HepG2 (cell line): ENCODE measurements around the gene FEV. TPM values are rescaled to one million over a fixed set of nuclear protein-coding genes. Genes with fewer than 3 reads are reported as not detected.
A peak's percentile ranks its signal among the peaks of the same experiment; 100 is the strongest.

Source experiments
- ATAC-seq: fragments of 200-7000 bp; cut with Tn5 transposase; 3 replicates; pipeline ENCODE4 v1.9.1; 2020; ENCODE audit warnings: mild to moderate bottlenecking, moderate library complexity
- BruUV-seq: library from RNA; stranded (reverse); fragments of 400-500 nt; replicated peaks from 2 replicates; lab custom pipeline; 2021; lab: Mats Ljungman, UMichigan
- CTCF ChIA-PET: fragments of 300-600 bp; formaldehyde crosslinking; extraction: SDS; loops from one replicate; lab custom pipeline; 2021; ENCODE audit warnings: low total read pairs, inconsistent platforms, low intra/inter-chr PET ratio; lab: Yijun Ruan, JAX
- POLR2A ChIA-PET: fragments of 350-600 bp; sonication (Branson Sonifier 250); formaldehyde crosslinking; loops from one replicate; lab custom pipeline; 2020; ENCODE audit warnings: antibody characterized with exemption, inconsistent platforms; lab: Yijun Ruan, JAX
- DNase-seq: peaks from one replicate; pipeline ENCODE4 v3.0.0-alpha.2; 2015; ENCODE audit warnings: low spot score
- FAIRE-seq: peaks from 3 replicates; lab custom pipeline; 2011; peaks lifted over from hg19 to GRCh38; lab: Jason Lieb, UNC
- H2AFZ ChIP-seq: one replicate; pipeline ENCODE4 v1.6.1; 2011; ENCODE audit warnings: low read length, inconsistent platforms
- H3K27ac ChIP-seq: fragments of 300-600 bp; 3 replicates; pipeline ENCODE4 v1.8.0; 2011; ENCODE audit warnings: mixed run types, mild to moderate bottlenecking, mixed read lengths, low read length, inconsistent platforms; ENCODE audit not compliant: insufficient read depth; ENCODE audit errors: extremely low read length
- H3K27me3 ChIP-seq, 2 experiments: fragments of 200-600 bp in 1 of 2; 2 replicates in 1 of 2; 3 replicates in 1 of 2; pipeline versions ENCODE4 v1.6.0 to v1.8.0; 2011; ENCODE audit warnings: low read length in 2 of 2, mild to moderate bottlenecking in 2 of 2, moderate library complexity in 2 of 2, inconsistent platforms in 1 of 2; ENCODE audit not compliant: insufficient read depth in 2 of 2, control insufficient read depth in 1 of 2
- H3K36me3 ChIP-seq, 2 experiments: fragments of 200-600 bp in 1 of 2; replicated peaks in 1 of 2; 2 replicates in 1 of 2; 3 replicates in 1 of 2; pipeline versions ENCODE4 v1.5.1 to v1.8.0; 2011; ENCODE audit warnings: low read length in 2 of 2, inconsistent platforms in 1 of 2; ENCODE audit not compliant: insufficient read depth in 2 of 2, control insufficient read depth in 1 of 2
- H3K4me1 ChIP-seq: 2 replicates; pipeline ENCODE4 v1.5.1; 2012; ENCODE audit warnings: low read length, inconsistent platforms; ENCODE audit not compliant: insufficient read depth
- H3K4me2 ChIP-seq: 2 replicates; pipeline ENCODE4 v1.6.0; 2011; ENCODE audit warnings: low read depth, low read length, inconsistent platforms
- H3K4me3 ChIP-seq, 3 experiments: fragments of 200-600 bp in 1 of 3; sonication (generic), shearing (Covaris generic) in 1 of 3; replicated peaks in 1 of 3; 2 replicates each; pipeline ENCODE4 v1.5.1; 2011 to 2016; ENCODE audit warnings: low read length in 3 of 3, inconsistent platforms in 2 of 3, low read depth in 2 of 3, mild to moderate bottlenecking in 2 of 3, control low read depth in 1 of 3, mixed read lengths in 1 of 3; ENCODE audit not compliant: insufficient read depth in 1 of 3
- H3K79me2 ChIP-seq: one replicate; pipeline ENCODE4 v1.6.1; 2011; ENCODE audit warnings: low read length, inconsistent platforms; ENCODE audit not compliant: insufficient read depth
- H3K9ac ChIP-seq: 2 replicates; pipeline ENCODE4 v1.6.0; 2011; ENCODE audit warnings: mild to moderate bottlenecking, low read depth, low read length, inconsistent platforms; ENCODE audit not compliant: insufficient read depth
- H3K9me3 ChIP-seq: 2 replicates; pipeline ENCODE4 v1.5.1; 2012; ENCODE audit warnings: mild to moderate bottlenecking, low read length
- H4K20me1 ChIP-seq: 2 replicates; pipeline ENCODE4 v1.6.0; 2011; ENCODE audit warnings: inconsistent platforms, mild to moderate bottlenecking, low read length, moderate library complexity; ENCODE audit not compliant: insufficient read depth
- BORCS8-MEF2B ChIP-seq: sonication (generic); formaldehyde crosslinking; IDR thresholded peaks from 2 replicates; pipeline ENCODE4 v1.8.0; 2022; ENCODE audit warnings: mild to moderate bottlenecking, missing genetic modification reagents
- CENPT ChIP-seq: sonication (generic); formaldehyde crosslinking; IDR thresholded peaks from 2 replicates; pipeline ENCODE4 v1.8.0; 2022; ENCODE audit warnings: low read depth, mild to moderate bottlenecking, moderate library complexity, missing genetic modification reagents
- HDAC2 ChIP-seq: sonication (generic); formaldehyde crosslinking; IDR thresholded peaks from 2 replicates; pipeline ENCODE4 v1.4.0; 2020; ENCODE audit warnings: missing genetic modification reagents
- MTF1 ChIP-seq: sonication (generic); formaldehyde crosslinking; IDR thresholded peaks from 2 replicates; pipeline ENCODE4 v1.5.0; 2020; ENCODE audit warnings: missing genetic modification reagents
- ZNF10 ChIP-seq: sonication (generic); formaldehyde crosslinking; IDR thresholded peaks from 2 replicates; pipeline ENCODE4 v1.4.0; 2020; ENCODE audit warnings: mild to moderate bottlenecking, low read depth, missing genetic modification reagents, borderline replicate concordance
- ZNF121 ChIP-seq: sonication (generic); formaldehyde crosslinking; IDR thresholded peaks from 2 replicates; pipeline ENCODE4 v1.5.0; 2020; ENCODE audit warnings: mild to moderate bottlenecking, missing genetic modification reagents
- ZNF331 ChIP-seq: sonication (generic); formaldehyde crosslinking; IDR thresholded peaks from 2 replicates; pipeline ENCODE4 v1.4.0; 2020; ENCODE audit warnings: missing genetic modification reagents
- ZNF703 ChIP-seq: sonication (generic); formaldehyde crosslinking; IDR thresholded peaks from 2 replicates; pipeline ENCODE4 v1.5.1; 2020; ENCODE audit warnings: missing genetic modification reagents, mild to moderate bottlenecking, moderate library complexity, borderline replicate concordance
- ZNF737 ChIP-seq: sonication (generic); formaldehyde crosslinking; IDR thresholded peaks from 2 replicates; pipeline ENCODE4 v1.5.0; 2020; ENCODE audit warnings: missing genetic modification reagents, mild to moderate bottlenecking, borderline replicate concordance
- whole genome bisulfite sequencing: methylation state at CpG from one replicate; pipeline ENCODE4 v1.1.6; 2017; ENCODE audit warnings: low lambda C conversion rate; 5-methylcytosine and 5-hydroxymethylcytosine counted together
- in situ Hi-C: cut with HindIII; loops from 2 replicates; pipeline ENCODE4 v1.10.0; 2017; ENCODE audit warnings: low pct_unique_long_range_greater_than_20kb; ENCODE audit not compliant: extremely low pct_ligation_motif_present
- intact Hi-C: fragments of 100-400 bp; cut with micrococcal nuclease; formaldehyde crosslinking; loops from one replicate; pipeline ENCODE4 v1.10.0; 2022; ENCODE audit not compliant: unreplicated experiment
- polyA plus RNA-seq, 8 experiments: library from polyadenylated mRNA; depleted of rRNA in 3 of 8; stranded (reverse) in 7 of 8; unstranded in 1 of 8; fragments of >200 nt; fragmentation: Illumina TruSeq in 4 of 8; extraction: Trizol in 4 of 8; gene quantifications; 2 replicates each; pipeline versions ENCODE4 v1.2.1 to v1.2.3, GENCODE V29; 2011 to 2016; ENCODE audit warnings: low read depth in 4 of 8, missing spikeins in 1 of 8, mixed read lengths in 1 of 8; ENCODE audit not compliant: insufficient read depth in 1 of 8
- total RNA-seq, 5 experiments: library from RNA; depleted of rRNA; stranded (reverse); fragments of >200 nt; fragmentation: Illumina TruSeq; extraction: Trizol; gene quantifications; 2 replicates each; pipeline ENCODE4 v1.2.3, GENCODE V29; 2016; ENCODE audit warnings: low read depth in 1 of 5
- TF ChIP-seq, protein P1 (sequence below): fragments of 450-650 bp; IDR thresholded peaks from 2 replicates; pipeline ENCODE4 v1.6.1; 2017; ENCODE audit warnings: mild to moderate bottlenecking
- TF ChIP-seq, protein P2 (sequence below): sonication (generic); formaldehyde crosslinking; IDR thresholded peaks from 2 replicates; pipeline ENCODE4 v1.4.0; 2020; ENCODE audit warnings: missing genetic modification reagents, mild to moderate bottlenecking, borderline replicate concordance
- TF ChIP-seq, protein P3 (sequence below): sonication (generic); formaldehyde crosslinking; IDR thresholded peaks from 2 replicates; pipeline ENCODE4 v1.8.1; 2022; ENCODE audit warnings: mild to moderate bottlenecking, missing genetic modification reagents

Gene FEV
- total and polyA plus RNA-seq, 2 of the 13 experiments (the other 11 are each of a cell fraction or from before 2014, with no cell fraction given): not detected

DNA sequence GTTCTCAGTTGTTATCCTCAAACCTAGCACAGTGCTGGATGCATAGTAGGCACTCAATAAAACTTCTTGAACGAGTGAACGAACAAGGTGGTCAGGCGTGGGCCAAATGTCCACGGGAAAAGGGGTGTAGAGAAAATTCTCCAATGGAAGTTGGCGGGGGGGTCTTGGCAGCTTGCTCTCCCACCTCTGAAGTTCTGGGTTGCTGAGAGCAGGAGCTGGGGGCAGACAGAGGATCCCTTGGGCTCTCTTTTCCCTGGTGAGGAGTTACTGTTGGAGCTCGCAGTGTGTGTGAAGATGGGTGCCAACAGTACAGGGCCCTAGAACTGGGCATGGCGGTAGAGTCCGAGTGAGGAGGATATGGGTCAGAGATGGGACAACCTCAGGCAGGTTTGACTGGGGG lies 10.6 kb upstream of the FEV start:
- BruUV-seq: no TSS peak
- H3K9ac ChIP-seq: no peak overlapping the region
- no peaks in the 10 kb centered on the region for H3K79me2 ChIP-seq
- TF ChIP-seq, protein P1, sequence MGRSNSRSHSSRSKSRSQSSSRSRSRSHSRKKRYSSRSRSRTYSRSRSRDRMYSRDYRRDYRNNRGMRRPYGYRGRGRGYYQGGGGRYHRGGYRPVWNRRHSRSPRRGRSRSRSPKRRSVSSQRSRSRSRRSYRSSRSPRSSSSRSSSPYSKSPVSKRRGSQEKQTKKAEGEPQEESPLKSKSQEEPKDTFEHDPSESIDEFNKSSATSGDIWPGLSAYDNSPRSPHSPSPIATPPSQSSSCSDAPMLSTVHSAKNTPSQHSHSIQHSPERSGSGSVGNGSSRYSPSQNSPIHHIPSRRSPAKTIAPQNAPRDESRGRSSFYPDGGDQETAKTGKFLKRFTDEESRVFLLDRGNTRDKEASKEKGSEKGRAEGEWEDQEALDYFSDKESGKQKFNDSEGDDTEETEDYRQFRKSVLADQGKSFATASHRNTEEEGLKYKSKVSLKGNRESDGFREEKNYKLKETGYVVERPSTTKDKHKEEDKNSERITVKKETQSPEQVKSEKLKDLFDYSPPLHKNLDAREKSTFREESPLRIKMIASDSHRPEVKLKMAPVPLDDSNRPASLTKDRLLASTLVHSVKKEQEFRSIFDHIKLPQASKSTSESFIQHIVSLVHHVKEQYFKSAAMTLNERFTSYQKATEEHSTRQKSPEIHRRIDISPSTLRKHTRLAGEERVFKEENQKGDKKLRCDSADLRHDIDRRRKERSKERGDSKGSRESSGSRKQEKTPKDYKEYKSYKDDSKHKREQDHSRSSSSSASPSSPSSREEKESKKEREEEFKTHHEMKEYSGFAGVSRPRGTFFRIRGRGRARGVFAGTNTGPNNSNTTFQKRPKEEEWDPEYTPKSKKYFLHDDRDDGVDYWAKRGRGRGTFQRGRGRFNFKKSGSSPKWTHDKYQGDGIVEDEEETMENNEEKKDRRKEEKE: no peak
- no peak for TF ChIP-seq ZNF10
- no peak for TF ChIP-seq ZNF703 (CRISPR knock-in tag)
- no peak for TF ChIP-seq MTF1
- peak; percentile 15; the same call in 1 of the 2 replicates for TF ChIP-seq CENPT (CRISPR knock-in tag)
- TF ChIP-seq BORCS8-MEF2B (CRISPR knock-in tag): no peak
- no peak for TF ChIP-seq ZNF737 (CRISPR knock-in tag)
- no peak for TF ChIP-seq ZNF331 (CRISPR knock-in tag)
- no peak; the same call in 1 of the 2 replicates for TF ChIP-seq HDAC2 (CRISPR knock-in tag)
- TF ChIP-seq, protein P2, sequence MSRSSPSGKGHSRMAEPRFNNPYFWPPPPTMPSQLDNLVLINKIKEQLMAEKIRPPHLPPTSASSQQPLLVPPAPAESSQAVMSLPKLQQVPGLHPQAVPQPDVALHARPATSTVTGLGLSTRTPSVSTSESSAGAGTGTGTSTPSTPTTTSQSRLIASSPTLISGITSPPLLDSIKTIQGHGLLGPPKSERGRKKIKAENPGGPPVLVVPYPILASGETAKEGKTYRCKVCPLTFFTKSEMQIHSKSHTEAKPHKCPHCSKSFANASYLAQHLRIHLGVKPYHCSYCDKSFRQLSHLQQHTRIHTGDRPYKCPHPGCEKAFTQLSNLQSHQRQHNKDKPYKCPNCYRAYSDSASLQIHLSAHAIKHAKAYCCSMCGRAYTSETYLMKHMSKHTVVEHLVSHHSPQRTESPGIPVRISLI: no peak
- no peak for TF ChIP-seq ZNF121 (CRISPR knock-in tag)
- TF ChIP-seq, protein P3, sequence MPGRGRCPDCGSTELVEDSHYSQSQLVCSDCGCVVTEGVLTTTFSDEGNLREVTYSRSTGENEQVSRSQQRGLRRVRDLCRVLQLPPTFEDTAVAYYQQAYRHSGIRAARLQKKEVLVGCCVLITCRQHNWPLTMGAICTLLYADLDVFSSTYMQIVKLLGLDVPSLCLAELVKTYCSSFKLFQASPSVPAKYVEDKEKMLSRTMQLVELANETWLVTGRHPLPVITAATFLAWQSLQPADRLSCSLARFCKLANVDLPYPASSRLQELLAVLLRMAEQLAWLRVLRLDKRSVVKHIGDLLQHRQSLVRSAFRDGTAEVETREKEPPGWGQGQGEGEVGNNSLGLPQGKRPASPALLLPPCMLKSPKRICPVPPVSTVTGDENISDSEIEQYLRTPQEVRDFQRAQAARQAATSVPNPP: 0 out of 2 replicates have a peak, but pooled peaks have one; percentile 27
- no peaks in the 10 kb centered on the region for H3K9me3 ChIP-seq
- H4K20me1 ChIP-seq: peaks cover 36% of the 10 kb centered on the region; the same call in 1 of the 2 replicates
- H3K4me1 ChIP-seq: peaks cover 20% of the 10 kb centered on the region
- H3K4me3 ChIP-seq: no peak overlapping the region
- no peak for DNase-seq
- ChIA-PET POLR2A (no interaction called here), CTCF (interaction anchor here (0.8 to 2.7 kb wide), 5 partner anchors 13 to 159 kb away, joined by 3 to 12 read pairs (median 4); no protein-coding TSS in a partner anchor)
- no peak overlapping the region for H3K4me2 ChIP-seq
- intact Hi-C loops (no loop called here), in situ Hi-C loops (no loop called here)
- H3K36me3 ChIP-seq: no peaks in the 10 kb centered on the region
- no peak overlapping the region for H3K27ac ChIP-seq
- H3K27me3 ChIP-seq: peaks cover 47 to 96% of the 10 kb centered on the region in 2 experiments
- no peak; the same call in 2 of the 3 replicates for ATAC-seq
- FAIRE-seq: no peak
- WGBS: 14% methylated on average over 8 of the region's 8 CpGs
- H2AFZ ChIP-seq: no peak overlapping the region
